Endothelial cell (in vitro differentiated cells): Measurements from ENCODE around the gene DIRAS1. TPM values are rescaled to one million over a fixed set of nuclear protein-coding genes. Genes with fewer than 3 reads are reported as not detected.

Source experiments
- DNase-seq: peaks from one replicate; pipeline ENCODE4 v3.0.0; 2021; ENCODE audit warnings: low spot score
- H3K27ac Mint-ChIP-seq: one replicate; pipeline ENCODE4 v1.8.0; 2021; ENCODE audit warnings: mixed read lengths, inconsistent platforms; ENCODE audit not compliant: unreplicated experiment
- H3K27me3 Mint-ChIP-seq: one replicate; pipeline ENCODE4 v1.8.0; 2021; ENCODE audit warnings: mild to moderate bottlenecking, moderate library complexity, mixed read lengths, inconsistent platforms; ENCODE audit not compliant: unreplicated experiment
- H3K36me3 Mint-ChIP-seq: one replicate; pipeline ENCODE4 v1.8.0; 2021; ENCODE audit warnings: mild to moderate bottlenecking, low read depth, mixed read lengths, inconsistent platforms; ENCODE audit not compliant: unreplicated experiment
- H3K4me1 Mint-ChIP-seq: one replicate; pipeline ENCODE4 v1.8.0; 2021; ENCODE audit warnings: mild to moderate bottlenecking, mixed read lengths, inconsistent platforms; ENCODE audit not compliant: unreplicated experiment
- H3K4me3 Mint-ChIP-seq: one replicate; pipeline ENCODE4 v1.8.0; 2021; ENCODE audit warnings: mild to moderate bottlenecking, mixed read lengths, inconsistent platforms; ENCODE audit not compliant: unreplicated experiment
- H3K9me3 Mint-ChIP-seq: one replicate; pipeline ENCODE4 v1.8.0; 2021; ENCODE audit warnings: mixed read lengths, inconsistent platforms; ENCODE audit not compliant: unreplicated experiment
- total RNA-seq: library from RNA; stranded (reverse); fragmentation: NEBNext Ultra II Directional; extraction: Animal tissue kit (Norgen Biotek cat#: 25700); gene quantifications from one replicate; pipeline ENCODE4 v1.2.1, GENCODE V29; 2021; ENCODE audit not compliant: unreplicated experiment
- TF ChIP-seq, protein P1 (sequence below): fragments of 200-600 bp; sonication (generic); IDR thresholded peaks from one replicate; pipeline ENCODE4 v1.5.0; 2021; ENCODE audit warnings: antibody characterized with exemption; ENCODE audit not compliant: unreplicated experiment

Gene DIRAS1
- total RNA-seq, 1 donor from 2014 or later: 0.82 TPM

GRCh38 chr19:2744113-2744512, 22.9 kb upstream of the DIRAS1 start:
- no peak overlapping the region for H3K27ac Mint-ChIP-seq
- no peaks in the 10 kb centered on the region for H3K9me3 Mint-ChIP-seq
- H3K4me3 Mint-ChIP-seq: no peak overlapping the region
- TF ChIP-seq, protein P1, sequence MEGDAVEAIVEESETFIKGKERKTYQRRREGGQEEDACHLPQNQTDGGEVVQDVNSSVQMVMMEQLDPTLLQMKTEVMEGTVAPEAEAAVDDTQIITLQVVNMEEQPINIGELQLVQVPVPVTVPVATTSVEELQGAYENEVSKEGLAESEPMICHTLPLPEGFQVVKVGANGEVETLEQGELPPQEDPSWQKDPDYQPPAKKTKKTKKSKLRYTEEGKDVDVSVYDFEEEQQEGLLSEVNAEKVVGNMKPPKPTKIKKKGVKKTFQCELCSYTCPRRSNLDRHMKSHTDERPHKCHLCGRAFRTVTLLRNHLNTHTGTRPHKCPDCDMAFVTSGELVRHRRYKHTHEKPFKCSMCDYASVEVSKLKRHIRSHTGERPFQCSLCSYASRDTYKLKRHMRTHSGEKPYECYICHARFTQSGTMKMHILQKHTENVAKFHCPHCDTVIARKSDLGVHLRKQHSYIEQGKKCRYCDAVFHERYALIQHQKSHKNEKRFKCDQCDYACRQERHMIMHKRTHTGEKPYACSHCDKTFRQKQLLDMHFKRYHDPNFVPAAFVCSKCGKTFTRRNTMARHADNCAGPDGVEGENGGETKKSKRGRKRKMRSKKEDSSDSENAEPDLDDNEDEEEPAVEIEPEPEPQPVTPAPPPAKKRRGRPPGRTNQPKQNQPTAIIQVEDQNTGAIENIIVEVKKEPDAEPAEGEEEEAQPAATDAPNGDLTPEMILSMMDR: no peak
- peaks cover 2% of the 10 kb centered on the region for H3K27me3 Mint-ChIP-seq
- DNase-seq: no peak
- H3K36me3 Mint-ChIP-seq: no peaks in the 10 kb centered on the region
- peaks cover 2% of the 10 kb centered on the region for H3K4me1 Mint-ChIP-seq

GRCh38 chr19:2743099-2743498, 21.9 kb upstream of the DIRAS1 start:
- Mint-ChIP-seq H3K4me1 (peaks cover 4% of the 10 kb centered on the region), H3K27ac (no peak overlapping the region), H3K27me3 (peaks cover 2% of the 10 kb centered on the region), H3K4me3 (no peak overlapping the region), H3K9me3 (no peaks in the 10 kb centered on the region), H3K36me3 (no peaks in the 10 kb centered on the region)
- no peak for DNase-seq
- TF ChIP-seq, protein P1: no peak

DNA sequence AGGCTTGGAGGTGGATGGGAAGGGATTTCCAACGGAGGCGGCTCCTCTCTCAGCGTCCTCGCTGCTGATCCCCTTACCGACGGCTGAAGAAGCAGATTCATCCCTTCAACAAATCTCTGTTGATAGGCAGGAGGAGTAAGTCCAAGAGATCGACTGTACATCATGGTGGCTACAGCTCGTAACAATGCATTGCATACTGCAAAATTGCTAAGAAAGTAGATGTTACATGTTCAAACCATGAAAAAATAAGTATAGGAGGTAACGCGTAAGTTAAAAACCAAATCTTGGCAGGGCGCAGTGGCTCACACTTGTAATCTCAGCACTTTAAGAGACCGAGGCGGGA, 19.1 kb upstream of the DIRAS1 start:
- no peak overlapping the region for H3K27ac Mint-ChIP-seq
- TF ChIP-seq, protein P1: no peak
- H3K27me3 Mint-ChIP-seq: peaks cover 2% of the 10 kb centered on the region
- DNase-seq: no peak
- no peaks in the 10 kb centered on the region for H3K9me3 Mint-ChIP-seq
- H3K36me3 Mint-ChIP-seq: peaks cover 19% of the 10 kb centered on the region
- peak overlapping the region; percentile 49 for H3K4me3 Mint-ChIP-seq
- peaks cover 4% of the 10 kb centered on the region for H3K4me1 Mint-ChIP-seq

- Mint-ChIP-seq H3K4me1 (peaks cover 4% of the 10 kb centered on the region), H3K27me3 (peaks cover 4% of the 10 kb centered on the region), H3K36me3 (peaks cover 21% of the 10 kb centered on the region), H3K9me3 (no peaks in the 10 kb centered on the region), H3K4me3 (peak within 1 kb of the TSS; percentile 91), H3K27ac (peak within 1 kb of the TSS; percentile 30)
- TF ChIP-seq, protein P1: no peak
- peak; percentile 99 for DNase-seq
These were observed 18.6 kb upstream of the DIRAS1 start, which contains the start of gene SLC39A3 for GRCh38 chr19:2739602-2740313. Gene SLC39A3 (minus strand): TSS chr19:2740017. CDS start chr19:2737257, 2,760 bp downstream.

- H3K27me3 Mint-ChIP-seq: peaks cover 5% of the 10 kb centered on the region
- H3K36me3 Mint-ChIP-seq: peaks cover 30% of the 10 kb centered on the region
- peak overlapping the region; percentile 42 for H3K4me3 Mint-ChIP-seq
- no peak for DNase-seq
- H3K27ac Mint-ChIP-seq: no peak overlapping the region
- H3K4me1 Mint-ChIP-seq: peaks cover 4% of the 10 kb centered on the region
- H3K9me3 Mint-ChIP-seq: no peaks in the 10 kb centered on the region
- TF ChIP-seq, protein P1: no peak
These were observed 15.5 kb upstream of the DIRAS1 start for GRCh38 chr19:2736550-2737190.
